Activated CD4-positive, alpha-beta T cell treated with anti-CD3 and anti-CD28 coated beads for 4 hours (primary cell): Measurements from ENCODE around the gene SLC39A10.

ENCODE experiments used
- DNase-seq, 2 donors: peaks; one replicate each; pipeline ENCODE4 v3.0.0-alpha.2; 2020

Gene SLC39A10

GRCh38 chr2:195733831-195734230, 76.8 kb downstream of the SLC39A10 start:
- DNase-seq, result no peak

DNA sequence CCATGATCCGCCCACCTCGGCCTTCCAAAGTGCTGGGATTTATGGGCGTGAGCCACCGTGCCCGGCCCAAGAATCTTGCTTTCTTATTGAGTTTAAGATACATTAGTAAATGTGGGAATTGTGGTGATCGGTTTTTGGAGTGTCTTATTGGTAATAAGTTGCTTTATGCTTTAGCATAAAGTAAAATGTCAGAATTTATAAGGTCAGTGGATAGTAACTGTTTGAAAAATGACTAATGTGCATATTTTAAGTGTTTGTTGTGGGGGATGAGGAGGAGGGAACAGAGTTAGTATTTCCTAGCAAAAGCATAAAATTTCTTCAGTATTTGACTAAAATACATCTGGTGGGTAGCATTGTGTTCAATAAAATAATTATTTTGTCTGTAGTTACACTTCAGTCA, 77.4 kb downstream of the SLC39A10 start:
- DNase-seq, result no peak

DNA sequence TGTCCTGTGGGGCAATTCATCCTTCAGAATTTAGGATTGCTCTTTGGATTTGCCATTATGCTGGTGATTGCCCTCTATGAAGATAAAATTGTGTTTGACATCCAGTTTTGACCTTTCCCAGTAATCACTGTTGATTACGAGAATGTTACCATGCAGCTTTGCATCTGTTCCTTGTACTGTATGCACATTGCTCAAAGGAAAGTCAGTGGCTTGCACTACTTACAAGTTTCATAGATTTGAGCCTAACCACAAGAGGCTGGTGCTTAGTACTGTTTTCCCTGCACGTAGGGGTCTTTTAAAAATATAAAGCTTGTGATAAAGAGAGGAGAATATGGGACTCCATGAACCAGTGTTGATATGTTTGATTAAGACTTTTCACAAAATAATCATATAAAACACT, 77.9 kb downstream of the SLC39A10 start:
- DNase-seq, result no peak

GRCh38 chr2:195735347-195735746, 78.3 kb downstream of the SLC39A10 start:
- DNase-seq, result no peak

DNA sequence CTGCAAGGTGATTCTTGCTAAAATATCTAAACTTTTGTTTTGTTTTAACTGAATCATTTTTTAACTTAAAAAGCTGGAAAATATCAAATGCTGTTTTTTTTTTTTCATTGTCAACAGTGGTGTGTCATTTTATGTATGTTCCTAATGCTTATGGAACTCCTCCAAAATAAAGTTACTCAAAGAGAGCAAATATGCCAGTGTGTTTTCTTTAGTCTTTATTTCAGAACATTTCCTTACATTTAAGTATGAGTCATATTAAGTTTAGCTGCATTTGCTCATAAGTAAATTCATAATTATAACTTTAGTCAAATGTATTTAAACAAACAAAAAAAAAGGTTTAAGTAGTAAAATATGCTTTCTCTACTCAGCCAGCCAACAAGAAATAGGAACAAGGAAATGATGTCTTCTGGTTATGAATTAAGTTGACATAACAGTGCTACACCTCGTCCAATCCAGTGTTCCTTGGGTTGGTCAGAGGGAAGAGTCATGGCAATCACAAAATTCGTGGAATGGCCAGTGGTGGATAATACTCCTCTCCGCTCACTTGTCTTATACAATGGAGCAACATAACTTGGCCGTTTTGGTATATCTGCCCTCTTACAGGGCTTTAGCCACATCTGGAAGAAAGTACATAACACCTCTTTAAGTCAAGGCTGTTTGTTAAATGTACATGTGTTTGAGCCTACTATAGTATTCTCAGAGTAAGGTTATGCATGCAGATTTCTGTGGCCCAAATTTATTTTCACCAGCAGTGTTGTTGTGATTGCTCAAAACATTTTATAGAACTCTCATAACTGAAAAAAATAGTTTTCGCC, 80.7 kb downstream of the SLC39A10 start:
- DNase-seq, result no peak

DNA sequence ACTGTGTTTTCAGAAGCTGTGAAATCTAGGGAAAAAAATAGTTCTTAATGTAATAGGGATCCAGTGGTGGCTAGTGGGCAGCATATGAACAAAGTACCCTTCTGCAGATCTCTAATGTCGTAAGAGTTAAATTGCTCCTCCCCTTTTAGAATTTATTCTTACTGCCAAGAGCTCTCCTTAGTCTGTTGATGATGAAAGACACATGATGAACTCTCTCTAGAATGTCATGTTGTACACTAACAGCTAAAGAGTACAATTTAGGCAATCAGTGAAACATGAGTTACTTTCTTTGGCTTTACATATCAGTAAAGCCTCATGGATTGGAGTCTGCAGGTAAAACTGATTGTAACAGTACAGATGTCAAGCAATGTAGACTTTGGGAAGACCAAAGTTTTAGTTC, 84.2 kb downstream of the SLC39A10 start:
- no peak for DNase-seq

DNA sequence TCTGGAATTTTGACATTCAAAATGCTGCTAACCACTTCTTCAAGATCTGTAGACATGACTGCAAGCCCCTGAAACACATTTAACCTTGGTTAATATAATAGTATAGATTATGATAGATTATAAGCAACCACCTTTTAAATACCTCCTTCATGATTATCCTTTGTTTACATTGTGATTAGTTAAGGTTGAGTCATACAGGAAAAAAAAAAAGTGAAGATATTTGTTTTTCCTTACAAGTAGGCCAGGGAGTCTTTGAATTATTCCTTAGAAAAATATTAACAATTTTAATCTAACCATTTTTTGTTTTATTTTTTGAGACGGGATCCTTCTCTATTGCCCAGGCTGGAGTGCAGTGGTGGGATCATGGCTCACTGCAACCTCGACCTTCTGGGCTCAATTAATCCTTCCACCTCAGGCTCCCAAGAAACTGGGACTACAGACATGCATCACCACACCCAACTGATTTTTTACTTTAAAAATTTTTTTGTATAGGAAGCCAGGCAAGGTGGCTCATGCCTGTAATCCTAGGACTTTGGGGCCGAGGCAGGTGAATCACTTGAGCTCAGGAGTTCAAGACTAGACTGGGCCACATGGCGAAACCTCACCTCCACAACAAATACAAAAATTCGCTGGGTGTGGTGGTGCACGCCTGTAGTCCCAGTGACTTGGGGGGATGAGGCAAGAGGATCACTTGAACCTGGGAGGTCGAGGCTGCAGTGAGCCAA, 99.4 kb downstream of the SLC39A10 start:
- DNase-seq, result no peak

- no peak for DNase-seq
These were observed 101.8 kb downstream of the SLC39A10 start for GRCh38 chr2:195758846-195759245.

- no peak for DNase-seq
These were observed 102.9 kb downstream of the SLC39A10 start for GRCh38 chr2:195759877-195760276.

DNA sequence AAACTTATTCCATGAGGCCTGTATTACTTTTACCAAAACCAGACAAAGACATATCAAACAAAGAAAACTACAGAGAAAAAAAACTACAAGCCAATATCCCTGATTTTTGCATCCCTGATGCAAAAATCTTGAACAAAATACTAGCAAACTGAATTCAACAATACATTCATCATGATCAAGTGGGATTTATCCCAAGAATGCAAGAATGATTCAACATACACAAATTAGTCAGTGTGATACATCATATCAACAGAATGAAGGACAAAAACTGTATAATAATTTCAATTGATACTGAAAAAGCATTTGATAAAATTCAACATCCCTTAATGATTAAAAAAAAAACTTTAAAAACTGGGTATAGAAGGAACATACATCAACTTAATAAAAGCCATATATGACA, 106.8 kb downstream of the SLC39A10 start:
- DNase-seq, result no peak

GRCh38 chr2:195766691-195767090, 109.7 kb downstream of the SLC39A10 start:
- DNase-seq, result no peak

GRCh38 chr2:195768431-195768830, 111.4 kb downstream of the SLC39A10 start:
- no peak for DNase-seq

GRCh38 chr2:195769975-195770374, 112.9 kb downstream of the SLC39A10 start:
- no peak for DNase-seq

GRCh38 chr2:195779491-195779890, 122.5 kb downstream of the SLC39A10 start:
- no peak for DNase-seq

DNA sequence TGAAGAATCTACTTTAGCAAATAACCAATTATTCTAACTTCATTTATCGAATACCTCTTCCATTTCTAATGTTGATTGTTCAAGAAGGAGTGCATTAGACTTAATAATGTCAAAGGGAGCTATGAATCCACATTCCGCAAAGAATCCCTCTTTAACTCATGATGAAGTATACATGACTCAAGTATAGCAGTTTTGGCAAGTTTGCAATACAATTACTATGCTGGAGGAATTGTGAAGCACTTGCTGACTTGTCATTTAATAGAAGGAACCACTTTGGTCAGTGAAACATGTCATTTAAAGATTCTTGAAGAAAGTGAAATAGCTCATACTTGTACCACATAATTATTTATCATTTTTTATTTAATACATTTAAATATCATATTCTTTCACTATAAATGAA, 125.1 kb downstream of the SLC39A10 start:
- no peak for DNase-seq
